ENCODE results near the gene PRODH2.

PRODH2 gene

DNA sequence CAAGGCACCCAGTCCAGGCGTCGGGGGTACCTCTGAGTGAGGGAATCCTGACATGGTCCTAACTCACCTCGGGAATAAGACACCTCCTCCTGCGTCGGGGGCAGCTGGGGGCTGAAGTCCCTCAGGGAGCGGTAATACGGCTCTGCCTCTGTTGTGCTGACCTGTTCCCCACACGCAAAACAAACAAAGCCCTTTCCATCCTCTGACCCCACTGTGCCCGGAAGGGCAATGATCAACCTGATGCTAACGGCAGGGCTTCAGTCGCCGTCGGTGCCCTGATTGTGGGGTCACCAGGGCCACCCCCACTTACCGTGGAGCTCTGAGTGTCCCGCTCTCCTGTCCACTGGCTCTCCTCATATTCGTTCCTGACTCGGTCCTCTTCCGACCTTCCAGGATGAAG, 18.3 kb upstream of the PRODH2 start:
- Histone ChIP-seq H3K4me3 (ENCODE audit: low read length, poor library complexity, severe bottlenecking) (no peak overlapping the region), H3F3A (ENCODE audit: low read depth) (no peaks in the 10 kb centered on the region), H2AFZ (ENCODE audit: low read length) (no peak overlapping the region), H3K36me3 (ENCODE audit: insufficient read depth, low read length) (no peaks in the 10 kb centered on the region), H3K27me3 (ENCODE audit: insufficient read depth, low read length, poor library complexity, severe bottlenecking) (no peaks in the 10 kb centered on the region), H4K20me1 (ENCODE audit: insufficient read depth, low read length, poor library complexity, severe bottlenecking) (no peaks in the 10 kb centered on the region), H3K4me2 (ENCODE audit: low read depth, low read length, poor library complexity, severe bottlenecking) (no peak overlapping the region), H3K4me1 (ENCODE audit: insufficient read depth, low read length, poor library complexity, severe bottlenecking) (no peaks in the 10 kb centered on the region), H3K9me2 (replicated peaks; ENCODE audit: low read depth, low read length) (no peaks in the 10 kb centered on the region), H3K9ac (ENCODE audit: low read depth, low read length, poor library complexity, severe bottlenecking) (no peak overlapping the region), H3K79me2 (ENCODE audit: insufficient read depth, low read length) (no peaks in the 10 kb centered on the region), H3K9me3 (ENCODE audit: insufficient read depth, low read depth, low read length) (no peaks in the 10 kb centered on the region)
- no peak for TF ChIP-seq EZH2phosphoT487 (IDR thresholded peaks at IDR 0.05; ENCODE audit: borderline replicate concordance)

DNA sequence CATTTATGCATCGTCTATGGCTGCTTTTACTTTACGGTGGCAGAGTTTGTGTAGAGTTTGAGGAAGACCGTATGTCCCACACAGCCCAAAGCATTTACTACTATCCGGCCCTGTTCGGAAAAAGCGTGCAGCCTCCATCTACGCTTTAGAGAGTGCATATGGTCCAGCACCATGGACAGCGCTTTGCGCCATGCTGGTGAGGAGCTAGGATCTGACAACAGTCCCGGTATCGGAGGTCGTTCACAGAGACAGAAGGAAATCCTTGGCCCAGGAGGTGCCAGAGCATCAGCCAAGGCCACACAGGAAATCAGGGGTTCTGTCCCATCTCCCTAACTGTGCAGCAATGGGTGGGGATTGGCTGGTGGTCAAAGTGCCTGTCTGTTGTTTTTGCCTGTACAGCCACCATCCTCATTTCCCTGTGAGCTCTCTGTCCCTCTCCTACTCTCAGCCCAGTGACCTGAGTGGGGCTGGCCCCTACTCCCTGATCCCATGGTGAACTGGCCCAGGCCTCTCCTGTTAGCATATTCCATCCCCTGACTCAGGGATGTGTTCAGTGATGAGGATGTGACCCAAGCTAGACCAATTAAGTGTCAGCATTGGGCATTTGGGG, 16.2 kb upstream of the PRODH2 start:
- Histone ChIP-seq H3K9me3 (ENCODE audit: insufficient read depth, low read depth, low read length) (no peaks in the 10 kb centered on the region), H3K9ac (ENCODE audit: low read depth, low read length, poor library complexity, severe bottlenecking) (no peak overlapping the region), H3K27me3 (ENCODE audit: insufficient read depth, low read length, poor library complexity, severe bottlenecking) (no peaks in the 10 kb centered on the region), H3K79me2 (ENCODE audit: insufficient read depth, low read length) (no peaks in the 10 kb centered on the region), H3F3A (ENCODE audit: low read depth) (no peaks in the 10 kb centered on the region), H3K4me1 (ENCODE audit: insufficient read depth, low read length, poor library complexity, severe bottlenecking) (no peaks in the 10 kb centered on the region), H3K4me2 (ENCODE audit: low read depth, low read length, poor library complexity, severe bottlenecking) (no peak overlapping the region), H3K4me3 (ENCODE audit: low read length, poor library complexity, severe bottlenecking) (no peak overlapping the region), H2AFZ (ENCODE audit: low read length) (no peak overlapping the region), H4K20me1 (ENCODE audit: insufficient read depth, low read length, poor library complexity, severe bottlenecking) (no peaks in the 10 kb centered on the region), H3K36me3 (ENCODE audit: insufficient read depth, low read length) (no peaks in the 10 kb centered on the region), H3K9me2 (replicated peaks; ENCODE audit: low read depth, low read length) (no peaks in the 10 kb centered on the region)
- TF ChIP-seq, protein P1, sequence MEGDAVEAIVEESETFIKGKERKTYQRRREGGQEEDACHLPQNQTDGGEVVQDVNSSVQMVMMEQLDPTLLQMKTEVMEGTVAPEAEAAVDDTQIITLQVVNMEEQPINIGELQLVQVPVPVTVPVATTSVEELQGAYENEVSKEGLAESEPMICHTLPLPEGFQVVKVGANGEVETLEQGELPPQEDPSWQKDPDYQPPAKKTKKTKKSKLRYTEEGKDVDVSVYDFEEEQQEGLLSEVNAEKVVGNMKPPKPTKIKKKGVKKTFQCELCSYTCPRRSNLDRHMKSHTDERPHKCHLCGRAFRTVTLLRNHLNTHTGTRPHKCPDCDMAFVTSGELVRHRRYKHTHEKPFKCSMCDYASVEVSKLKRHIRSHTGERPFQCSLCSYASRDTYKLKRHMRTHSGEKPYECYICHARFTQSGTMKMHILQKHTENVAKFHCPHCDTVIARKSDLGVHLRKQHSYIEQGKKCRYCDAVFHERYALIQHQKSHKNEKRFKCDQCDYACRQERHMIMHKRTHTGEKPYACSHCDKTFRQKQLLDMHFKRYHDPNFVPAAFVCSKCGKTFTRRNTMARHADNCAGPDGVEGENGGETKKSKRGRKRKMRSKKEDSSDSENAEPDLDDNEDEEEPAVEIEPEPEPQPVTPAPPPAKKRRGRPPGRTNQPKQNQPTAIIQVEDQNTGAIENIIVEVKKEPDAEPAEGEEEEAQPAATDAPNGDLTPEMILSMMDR (conservative IDR thresholded peaks at IDR 0.05; ENCODE audit: low read length) = no peak
- TF ChIP-seq EZH2phosphoT487 (IDR thresholded peaks at IDR 0.05; ENCODE audit: borderline replicate concordance) = no peak

DNA sequence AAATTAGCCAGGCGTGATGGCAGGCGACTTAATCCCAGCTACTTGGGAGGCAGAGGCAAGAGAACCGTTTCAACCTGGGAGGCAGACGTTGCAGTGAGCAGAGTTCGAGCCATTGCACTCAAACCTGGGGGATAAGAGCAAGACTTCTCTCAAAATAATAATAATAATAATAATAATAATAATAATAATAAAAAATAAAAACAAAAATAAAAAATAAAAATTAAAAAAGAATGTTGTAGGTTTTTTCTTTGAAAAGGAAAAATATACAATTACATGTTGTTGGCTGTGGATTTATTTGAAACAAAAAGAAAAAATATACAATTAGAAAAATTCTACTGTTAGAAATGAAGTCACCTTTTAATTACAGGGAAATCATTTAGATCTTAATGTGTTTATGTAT, 11.5 kb upstream of the PRODH2 start:
- no peak overlapping the region for H3K4me2 ChIP-seq (ENCODE audit: low read depth, low read length, poor library complexity, severe bottlenecking)
- H3K79me2 ChIP-seq (ENCODE audit: insufficient read depth, low read length) = no peaks in the 10 kb centered on the region
- peaks cover 6% of the 10 kb centered on the region for H3K4me1 ChIP-seq (ENCODE audit: insufficient read depth, low read length, poor library complexity, severe bottlenecking)
- H3K9me2 ChIP-seq (replicated peaks; ENCODE audit: low read depth, low read length) = no peaks in the 10 kb centered on the region
- H3K9me3 ChIP-seq (ENCODE audit: insufficient read depth, low read depth, low read length) = no peaks in the 10 kb centered on the region
- H3K9ac ChIP-seq (ENCODE audit: low read depth, low read length, poor library complexity, severe bottlenecking) = no peak overlapping the region
- TF ChIP-seq, protein P1 (conservative IDR thresholded peaks at IDR 0.05; ENCODE audit: low read length) = no peak
- TF ChIP-seq EZH2phosphoT487 (IDR thresholded peaks at IDR 0.05; ENCODE audit: borderline replicate concordance) = no peak
- no peak overlapping the region for H2AFZ ChIP-seq (ENCODE audit: low read length)
- H4K20me1 ChIP-seq (ENCODE audit: insufficient read depth, low read length, poor library complexity, severe bottlenecking) = no peaks in the 10 kb centered on the region
- no peaks in the 10 kb centered on the region for H3K36me3 ChIP-seq (ENCODE audit: insufficient read depth, low read length)
- no peaks in the 10 kb centered on the region for H3K27me3 ChIP-seq (ENCODE audit: insufficient read depth, low read length, poor library complexity, severe bottlenecking)
- no peaks in the 10 kb centered on the region for H3F3A ChIP-seq (ENCODE audit: low read depth)
- H3K4me3 ChIP-seq (ENCODE audit: low read length, poor library complexity, severe bottlenecking) = no peak overlapping the region

DNA sequence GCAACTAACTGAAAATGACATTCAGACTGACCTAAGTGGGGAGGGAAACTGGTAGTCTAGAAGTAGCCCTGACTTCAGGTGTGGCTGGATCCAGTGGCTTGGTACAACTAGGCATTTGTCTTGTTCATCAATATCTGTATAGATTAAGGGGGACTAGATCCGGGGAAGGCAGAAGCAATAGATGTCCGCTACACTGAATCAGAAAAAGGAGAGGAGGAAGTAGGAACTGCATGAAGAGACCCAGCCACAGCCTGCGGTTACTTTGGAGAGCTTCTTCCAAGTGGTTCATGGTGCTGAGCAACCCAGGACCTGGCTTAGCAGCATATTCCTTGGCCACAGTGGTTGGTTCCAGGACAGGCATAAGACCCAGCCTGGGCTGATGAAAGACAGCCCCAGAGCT, 9.9 kb upstream of the PRODH2 start:
- H3K79me2 ChIP-seq (ENCODE audit: insufficient read depth, low read length) = no peaks in the 10 kb centered on the region
- H3K9ac ChIP-seq (ENCODE audit: low read depth, low read length, poor library complexity, severe bottlenecking) = no peak overlapping the region
- no peaks in the 10 kb centered on the region for H3K9me2 ChIP-seq (replicated peaks; ENCODE audit: low read depth, low read length)
- no peak overlapping the region for H3K4me2 ChIP-seq (ENCODE audit: low read depth, low read length, poor library complexity, severe bottlenecking)
- H2AFZ ChIP-seq (ENCODE audit: low read length) = peak overlapping the region; percentile 12; the same call in 1 of the 2 replicates
- no peak overlapping the region for H3K4me3 ChIP-seq (ENCODE audit: low read length, poor library complexity, severe bottlenecking)
- H3K4me1 ChIP-seq (ENCODE audit: insufficient read depth, low read length, poor library complexity, severe bottlenecking) = peaks cover 6% of the 10 kb centered on the region
- no peaks in the 10 kb centered on the region for H4K20me1 ChIP-seq (ENCODE audit: insufficient read depth, low read length, poor library complexity, severe bottlenecking)
- H3K27me3 ChIP-seq (ENCODE audit: insufficient read depth, low read length, poor library complexity, severe bottlenecking) = no peaks in the 10 kb centered on the region
- H3K36me3 ChIP-seq (ENCODE audit: insufficient read depth, low read length) = no peaks in the 10 kb centered on the region
- no peaks in the 10 kb centered on the region for H3K9me3 ChIP-seq (ENCODE audit: insufficient read depth, low read depth, low read length)
- H3F3A ChIP-seq (ENCODE audit: low read depth) = no peaks in the 10 kb centered on the region
- TF ChIP-seq EZH2phosphoT487 (IDR thresholded peaks at IDR 0.05; ENCODE audit: borderline replicate concordance) = no peak
- TF ChIP-seq, protein P1 (conservative IDR thresholded peaks at IDR 0.05; ENCODE audit: low read length) = no peak

Data from Loucy (cell line).